ENCODE measurements around the gene AIFM2.
"Not testable (repeated sequence)": the region's sequence is repeated elsewhere in the genome, so short reads cannot be mapped to it uniquely, and the experiment has no call there.

AIFM2 gene

GRCh38 chr10:70132098-70133029, at the start of gene AIFM2:
Gene AIFM2, minus strand, starts transcription at chr10:70132825. Its CDS starts 8,741 bp downstream, at chr10:70124084.
- peak; percentile 71 for DNase-seq

DNA sequence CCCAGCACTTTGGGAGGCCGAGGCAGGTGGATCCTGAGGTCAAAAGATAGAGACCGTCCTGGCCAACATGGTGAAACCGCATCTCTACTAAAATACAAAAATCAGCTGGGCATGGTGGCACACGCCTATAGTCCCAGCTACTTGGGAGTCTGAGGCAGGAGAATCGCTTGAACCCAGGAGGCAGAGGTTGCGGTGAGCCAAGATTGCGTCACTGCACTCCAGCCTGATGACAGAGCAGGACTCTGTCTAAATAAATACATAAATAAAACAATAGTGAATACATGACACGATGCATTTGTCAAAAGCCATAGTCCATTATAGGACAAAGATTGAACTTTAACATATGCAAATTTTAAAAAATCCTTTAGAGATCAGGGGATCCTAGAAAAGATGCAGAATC, 46.6 kb upstream of the AIFM2 start:
- DNase-seq = not testable (repeated sequence)

GRCh38 chr10:70178139-70178725, 45.6 kb upstream of the AIFM2 start:
- DNase-seq = no peak

DNA sequence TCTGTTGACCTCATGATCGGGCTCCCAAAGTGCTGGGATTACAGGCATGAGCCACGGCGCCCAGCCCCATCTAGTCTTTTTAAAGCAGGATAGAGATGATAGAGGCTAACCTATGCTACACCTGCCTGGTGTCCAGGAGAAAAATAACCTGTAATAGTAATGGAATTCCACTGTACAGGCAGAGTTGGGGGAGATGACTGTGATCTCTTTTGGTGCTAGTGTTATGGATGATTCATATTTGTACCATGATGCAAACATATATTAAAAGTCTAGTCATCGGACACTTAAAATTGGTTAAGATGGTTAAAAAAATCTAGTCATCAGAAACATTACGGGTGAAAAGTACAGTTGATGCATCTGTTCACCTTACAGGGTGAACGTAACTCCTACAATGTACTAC, 43.8 kb upstream of the AIFM2 start:
- no peak for DNase-seq

DNA sequence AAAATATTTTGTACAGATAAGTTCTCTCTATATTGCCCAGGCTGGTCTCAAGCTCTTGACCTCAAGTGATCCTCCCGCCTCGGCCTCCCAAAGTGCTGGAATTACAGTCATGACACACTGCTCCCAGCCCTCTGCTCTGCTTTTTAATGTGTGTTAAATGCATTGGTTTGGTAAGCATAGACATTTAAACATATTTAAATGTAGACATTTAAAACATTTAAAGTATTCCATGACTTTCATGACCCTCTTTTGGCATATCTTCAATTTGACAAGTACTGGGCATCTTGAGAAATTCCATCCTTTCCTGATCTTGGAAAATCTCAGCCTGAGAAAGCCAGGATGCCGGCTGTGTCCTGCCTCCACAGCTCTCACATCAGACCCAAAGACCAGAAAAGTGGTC, 42.9 kb upstream of the AIFM2 start:
- no peak for DNase-seq

- DNase-seq = peak; percentile 74
Measured at GRCh38 chr10:70174058-70174741, 41.6 kb upstream of the AIFM2 start.

GRCh38 chr10:70169649-70170364, 37.2 kb upstream of the AIFM2 start:
- peak; percentile 45 for DNase-seq

DNA sequence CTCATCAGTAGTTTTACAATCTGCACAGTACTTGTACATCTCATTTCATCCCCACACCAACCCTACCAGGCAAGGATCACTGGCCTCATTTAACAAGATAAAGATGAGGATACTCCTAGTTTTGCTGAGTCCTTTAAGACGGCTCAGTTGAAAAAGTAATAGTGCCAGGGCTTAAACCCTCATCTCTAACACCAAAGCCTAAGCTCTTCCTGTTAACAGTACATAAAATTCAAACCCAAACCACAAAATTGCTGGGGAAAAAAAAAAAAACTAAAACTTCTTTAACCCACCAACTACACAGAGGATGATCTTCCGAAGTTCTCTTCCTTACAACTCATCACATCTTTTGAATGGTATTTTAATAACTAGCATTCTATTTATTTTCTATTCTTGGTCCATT, 36.4 kb upstream of the AIFM2 start:
- DNase-seq = no peak

- no peak for DNase-seq
Measured at GRCh38 chr10:70167246-70167645, 34.6 kb upstream of the AIFM2 start.

DNA sequence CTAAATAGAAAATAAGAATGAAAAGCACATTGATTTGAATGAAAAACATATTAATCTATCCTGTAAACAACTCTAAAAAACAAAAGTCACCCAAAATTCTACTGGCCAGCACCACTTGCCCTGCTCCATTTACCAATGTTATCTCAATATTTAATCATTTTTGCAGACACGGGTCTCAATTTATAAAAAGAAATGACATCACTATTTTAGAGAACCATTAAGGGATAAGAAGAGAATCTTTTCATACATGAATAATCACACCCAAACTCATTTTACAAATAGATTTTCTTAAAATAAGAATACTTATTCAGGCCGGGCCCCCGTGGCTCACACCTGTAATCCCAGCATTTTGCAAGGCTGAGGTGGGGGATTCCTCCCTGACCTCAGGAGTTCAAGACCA, 33.8 kb upstream of the AIFM2 start:
- no peak for DNase-seq

GRCh38 chr10:70164163-70164562, 31.5 kb upstream of the AIFM2 start:
- DNase-seq = no peak

DNA sequence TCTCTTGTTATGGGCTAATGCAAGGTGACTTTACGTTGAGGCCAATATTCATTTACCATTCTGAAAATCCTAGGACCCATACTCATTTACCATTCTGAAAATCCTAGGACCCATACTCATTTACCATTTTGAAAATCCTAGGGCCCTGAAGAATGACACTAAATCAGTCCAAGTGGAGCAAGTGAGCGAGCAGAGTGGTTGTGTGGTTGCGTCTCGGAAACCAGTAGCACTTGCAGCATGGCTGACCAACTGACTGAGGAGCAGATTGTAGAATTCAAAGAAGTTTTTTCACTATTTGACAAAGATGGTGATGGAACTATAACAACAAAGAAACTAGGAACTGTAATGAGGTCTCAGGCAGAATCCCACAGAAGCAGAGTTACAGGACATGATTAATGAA, 30.8 kb upstream of the AIFM2 start:
- DNase-seq = no peak

GRCh38 chr10:70162892-70163201, 30.2 kb upstream of the AIFM2 start:
- peak; percentile 77 for DNase-seq

- peak; percentile 81 for DNase-seq
Measured at GRCh38 chr10:70162151-70162891, 29.7 kb upstream of the AIFM2 start.

GRCh38 chr10:70160798-70161197, 28.2 kb upstream of the AIFM2 start:
- DNase-seq = no peak

- not testable (repeated sequence) for DNase-seq
Measured at GRCh38 chr10:70159366-70159765, 26.7 kb upstream of the AIFM2 start.

DNA sequence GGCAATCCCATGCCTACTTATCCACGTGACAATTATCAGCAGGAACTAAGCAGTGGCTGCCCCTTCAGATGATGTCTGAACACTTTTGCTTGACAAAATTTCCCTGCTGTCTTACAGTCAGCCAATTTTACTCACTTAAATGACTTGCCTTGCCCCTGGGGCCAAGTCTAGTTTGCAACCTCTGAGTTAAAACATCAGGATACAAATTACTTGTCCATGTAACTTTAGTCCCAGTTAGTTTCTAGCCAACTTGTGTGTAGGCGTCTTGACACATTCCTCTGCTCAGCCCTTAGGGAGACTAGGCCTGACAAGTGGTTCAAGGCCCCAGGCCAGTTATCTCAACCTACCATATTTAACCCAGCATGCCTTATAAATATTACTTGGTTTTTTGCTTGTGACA, 25.5 kb upstream of the AIFM2 start:
- no peak for DNase-seq

DNA sequence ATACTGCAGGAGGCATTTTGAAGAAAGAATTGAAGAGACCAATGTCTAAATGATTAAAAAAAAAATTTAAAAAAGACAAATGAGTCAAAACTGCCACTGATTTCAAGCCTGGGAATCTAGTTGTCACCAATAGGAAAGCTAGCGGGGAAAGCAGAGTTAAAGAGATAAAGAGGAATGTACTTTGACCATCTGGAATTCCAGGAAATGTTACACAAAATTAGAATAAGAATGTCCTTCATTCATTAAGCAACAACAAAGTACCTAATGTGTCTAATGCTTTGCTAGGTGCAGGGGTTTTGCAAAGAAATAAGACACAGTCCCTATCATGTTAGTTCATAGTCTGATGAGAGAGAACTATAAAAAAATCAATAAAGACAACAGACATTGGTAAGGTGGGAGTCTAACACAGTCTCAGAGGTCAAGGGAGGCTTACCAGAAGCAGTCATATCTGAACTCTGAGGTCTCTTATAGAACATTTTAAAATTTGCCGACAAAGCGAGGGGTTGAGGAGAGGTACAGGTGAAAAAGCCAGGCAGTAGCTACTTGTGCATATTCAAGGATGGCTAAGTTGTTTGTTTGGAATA, 22.7 kb upstream of the AIFM2 start:
- DNase-seq = no peak

DNA sequence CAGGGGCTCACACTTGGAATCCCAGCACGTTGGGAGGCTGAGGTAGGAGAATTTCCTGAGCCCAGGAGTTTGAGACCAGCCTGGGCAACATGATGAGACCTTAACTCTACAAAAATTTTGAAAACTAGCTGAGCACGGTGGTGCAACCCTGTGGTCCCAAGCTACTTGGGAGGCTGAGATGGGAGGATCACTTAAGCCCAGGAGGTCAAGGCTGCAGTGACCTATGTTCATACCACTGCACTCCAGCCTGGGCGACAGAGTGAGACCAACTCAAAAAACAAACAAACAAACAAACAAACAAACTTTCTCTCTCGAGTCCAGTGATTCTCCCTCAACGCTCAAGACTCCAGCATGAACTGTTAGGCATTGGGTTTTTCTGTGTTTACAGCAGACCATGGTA, 15.9 kb upstream of the AIFM2 start:
- DNase-seq = no peak

- no peak for DNase-seq
Measured at GRCh38 chr10:70147259-70147625, 14.6 kb upstream of the AIFM2 start.

GRCh38 chr10:70146489-70147258, 14.0 kb upstream of the AIFM2 start, which contains the start of gene TYSND1:
Gene TYSND1, minus strand, starts transcription at chr10:70146700. Its CDS starts 114 bp downstream, at chr10:70146586.
- peak; percentile 96 for DNase-seq

Data from inflammatory macrophage treated with lipopolysaccharide for 4 hours (primary cell).